SK-N-SH treated with all-trans-retinoic acid at 6 μM for 48 hours (cell line): ENCODE measurements around the gene PEG3.

Source experiments
- CSDC2 ChIP-seq: fragments of 250-450 bp; sonication (Bioruptor Pico); IDR thresholded peaks from 2 replicates; pipeline ENCODE4 v1.5.0; 2020; ENCODE audit warnings: mild to moderate bottlenecking, moderate library complexity
- ISL1 ChIP-seq: fragments of 250-450 bp; sonication (Bioruptor Pico); IDR thresholded peaks from 2 replicates; pipeline ENCODE4 v2.1.2; 2022; ENCODE audit warnings: mild to moderate bottlenecking, moderate library complexity
- OSR1 ChIP-seq: fragments of 250-450 bp; sonication (Bioruptor Pico); IDR thresholded peaks from 2 replicates; pipeline ENCODE4 v1.8.0; 2022; ENCODE audit warnings: moderate library complexity, mild to moderate bottlenecking, inconsistent platforms
- PATZ1 ChIP-seq: fragments of 250-450 bp; sonication (Bioruptor Pico); IDR thresholded peaks from 2 replicates; pipeline ENCODE4 v1.8.0; 2020; ENCODE audit warnings: mild to moderate bottlenecking, moderate library complexity, borderline replicate concordance
- ZC3H10 ChIP-seq: fragments of 250-450 bp; sonication (Bioruptor Pico); IDR thresholded peaks from 2 replicates; pipeline ENCODE4 v1.5.1; 2021; ENCODE audit warnings: mild to moderate bottlenecking, moderate library complexity
- ZFP3 ChIP-seq: fragments of 250-450 bp; sonication (Bioruptor Pico); IDR thresholded peaks from 2 replicates; pipeline ENCODE4 v1.5.0; 2020; ENCODE audit warnings: mild to moderate bottlenecking, moderate library complexity

GRCh38 chr19:56866538-56866937 lies 26.0 kb upstream of the PEG3 start:
- no peak for TF ChIP-seq ISL1 (CRISPR knock-in tag)
- no peak for TF ChIP-seq ZC3H10 (CRISPR knock-in tag)
- no peak for TF ChIP-seq PATZ1
- no peak for TF ChIP-seq ZFP3 (CRISPR knock-in tag)
- no peak for TF ChIP-seq OSR1 (CRISPR knock-in tag)
- no peak for TF ChIP-seq CSDC2 (CRISPR knock-in tag)
